ENCODE results near the gene DCC. TPM values are rescaled to one million over a fixed set of nuclear protein-coding genes. Genes with fewer than 3 reads are reported as not detected.
"Not testable (repeated sequence)": the region's sequence is repeated elsewhere in the genome, so short reads cannot be mapped to it uniquely, and the experiment has no call there.

DCC gene
- total RNA-seq, 6 experiments from 2014 or later, result not detected

DNA sequence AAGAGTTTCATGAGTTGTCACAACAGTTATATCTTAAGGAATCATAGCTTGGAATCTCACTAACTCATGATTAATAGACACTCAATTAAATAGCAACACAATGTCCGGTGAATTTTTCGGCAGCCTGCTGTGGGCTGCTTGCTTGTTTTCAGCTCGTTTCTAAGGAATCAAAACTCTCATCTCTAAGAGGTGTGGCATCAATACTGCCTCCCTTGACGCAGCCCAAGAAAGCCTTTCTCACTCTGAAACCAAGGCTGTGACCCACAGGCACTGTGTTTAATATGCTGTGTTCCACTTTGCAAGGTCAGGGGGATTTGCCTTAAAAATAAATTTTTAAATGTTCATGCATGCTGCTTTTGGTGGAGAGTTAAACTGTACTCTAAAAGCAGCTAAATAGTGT is 5.4 kb downstream of the DCC start:
- TF ChIP-seq, protein P1, sequence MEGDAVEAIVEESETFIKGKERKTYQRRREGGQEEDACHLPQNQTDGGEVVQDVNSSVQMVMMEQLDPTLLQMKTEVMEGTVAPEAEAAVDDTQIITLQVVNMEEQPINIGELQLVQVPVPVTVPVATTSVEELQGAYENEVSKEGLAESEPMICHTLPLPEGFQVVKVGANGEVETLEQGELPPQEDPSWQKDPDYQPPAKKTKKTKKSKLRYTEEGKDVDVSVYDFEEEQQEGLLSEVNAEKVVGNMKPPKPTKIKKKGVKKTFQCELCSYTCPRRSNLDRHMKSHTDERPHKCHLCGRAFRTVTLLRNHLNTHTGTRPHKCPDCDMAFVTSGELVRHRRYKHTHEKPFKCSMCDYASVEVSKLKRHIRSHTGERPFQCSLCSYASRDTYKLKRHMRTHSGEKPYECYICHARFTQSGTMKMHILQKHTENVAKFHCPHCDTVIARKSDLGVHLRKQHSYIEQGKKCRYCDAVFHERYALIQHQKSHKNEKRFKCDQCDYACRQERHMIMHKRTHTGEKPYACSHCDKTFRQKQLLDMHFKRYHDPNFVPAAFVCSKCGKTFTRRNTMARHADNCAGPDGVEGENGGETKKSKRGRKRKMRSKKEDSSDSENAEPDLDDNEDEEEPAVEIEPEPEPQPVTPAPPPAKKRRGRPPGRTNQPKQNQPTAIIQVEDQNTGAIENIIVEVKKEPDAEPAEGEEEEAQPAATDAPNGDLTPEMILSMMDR (IDR thresholded peaks at IDR 0.05), result no peak
- no peaks in the 10 kb centered on the region; the same call in 1 of the 2 replicates for H3K36me3 Mint-ChIP-seq (ENCODE audit: low read depth)
- no peaks in the 10 kb centered on the region for H3K4me1 Mint-ChIP-seq (ENCODE audit: low read depth)
- H3K27ac Mint-ChIP-seq, result no peak overlapping the region
- peaks cover 2% of the 10 kb centered on the region; the same call in 1 of the 2 replicates for H3K27me3 Mint-ChIP-seq (ENCODE audit: insufficient read depth)
- H3K4me3 Mint-ChIP-seq, result no peak overlapping the region
- peaks cover 38% of the 10 kb centered on the region for H3K9me3 Mint-ChIP-seq
- no peak for DNase-seq

DNA sequence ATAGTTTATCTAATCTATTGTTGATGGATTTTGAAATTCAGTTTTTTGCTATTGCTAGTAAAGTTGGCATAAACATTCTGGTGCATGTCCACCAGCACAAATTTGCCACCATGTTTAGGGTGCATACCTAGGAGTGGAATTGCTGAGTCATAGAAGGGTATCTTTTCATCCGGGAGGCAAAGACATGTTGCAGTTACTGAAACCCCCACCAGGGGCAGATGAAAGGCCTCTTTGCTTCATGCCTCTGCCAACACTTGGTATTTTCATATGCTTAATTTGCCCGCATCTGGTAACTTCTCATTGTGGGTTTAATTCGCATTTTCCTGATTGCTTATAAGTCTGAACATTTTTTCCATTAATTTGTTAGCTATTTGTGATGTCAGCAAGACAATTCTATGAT is 8.2 kb downstream of the DCC start:
- DNase-seq, result no peak
- no peak overlapping the region for H3K27ac Mint-ChIP-seq
- H3K27me3 Mint-ChIP-seq (ENCODE audit: insufficient read depth), result no peaks in the 10 kb centered on the region
- no peaks in the 10 kb centered on the region for H3K4me1 Mint-ChIP-seq (ENCODE audit: low read depth)
- H3K36me3 Mint-ChIP-seq (ENCODE audit: low read depth), result no peaks in the 10 kb centered on the region
- TF ChIP-seq, protein P1 (IDR thresholded peaks at IDR 0.05), result peak; percentile 50
- no peak overlapping the region for H3K4me3 Mint-ChIP-seq
- H3K9me3 Mint-ChIP-seq, result peaks cover 29% of the 10 kb centered on the region

DNA sequence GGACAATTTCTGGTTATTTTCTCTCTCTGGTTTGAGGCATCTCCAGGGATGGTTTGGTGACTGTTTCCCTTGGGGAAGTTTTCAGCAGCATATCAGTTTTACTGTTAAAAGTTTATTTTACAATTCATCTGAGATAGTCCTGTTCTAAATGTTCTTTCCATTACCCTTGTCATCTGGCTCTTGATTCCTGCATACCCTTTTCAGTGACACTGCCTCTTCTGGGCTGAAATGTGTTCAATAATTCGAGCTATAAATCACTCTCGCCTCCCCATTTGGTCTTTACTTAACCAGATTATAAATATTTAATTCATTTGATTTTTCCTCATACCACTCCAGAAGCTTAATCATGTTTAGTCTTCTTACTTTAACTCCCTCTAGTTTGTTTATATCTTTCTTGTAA is 9.5 kb downstream of the DCC start:
- Mint-ChIP-seq H3K27me3 (ENCODE audit: insufficient read depth) (no peaks in the 10 kb centered on the region), H3K36me3 (ENCODE audit: low read depth) (no peaks in the 10 kb centered on the region), H3K27ac (no peak overlapping the region), H3K4me1 (ENCODE audit: low read depth) (no peaks in the 10 kb centered on the region), H3K4me3 (no peak overlapping the region), H3K9me3 (peaks cover 29% of the 10 kb centered on the region)
- no peak for DNase-seq
- TF ChIP-seq, protein P1 (IDR thresholded peaks at IDR 0.05), result no peak

DNA sequence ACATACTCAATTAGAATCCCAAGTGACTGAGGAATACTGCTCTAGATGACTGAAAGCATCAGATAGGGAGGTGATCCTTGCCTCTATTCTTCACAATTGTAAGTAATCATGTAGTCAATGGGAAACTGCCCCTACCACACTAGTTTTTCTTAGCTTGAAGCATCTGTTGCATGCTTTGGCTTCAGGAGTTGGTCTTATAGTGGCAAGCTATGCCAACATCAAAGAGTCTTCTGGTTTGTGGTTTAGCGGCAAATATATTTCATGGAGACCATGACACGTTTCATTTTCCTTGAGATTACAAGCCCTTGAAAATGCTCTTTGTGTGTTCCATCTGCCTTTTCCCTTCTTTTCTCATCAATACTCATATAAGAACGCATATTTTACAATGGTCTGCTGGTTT is 12.9 kb downstream of the DCC start:
- no peak for DNase-seq
- H3K27me3 Mint-ChIP-seq (ENCODE audit: insufficient read depth), result no peaks in the 10 kb centered on the region
- H3K27ac Mint-ChIP-seq, result no peak overlapping the region

DNA sequence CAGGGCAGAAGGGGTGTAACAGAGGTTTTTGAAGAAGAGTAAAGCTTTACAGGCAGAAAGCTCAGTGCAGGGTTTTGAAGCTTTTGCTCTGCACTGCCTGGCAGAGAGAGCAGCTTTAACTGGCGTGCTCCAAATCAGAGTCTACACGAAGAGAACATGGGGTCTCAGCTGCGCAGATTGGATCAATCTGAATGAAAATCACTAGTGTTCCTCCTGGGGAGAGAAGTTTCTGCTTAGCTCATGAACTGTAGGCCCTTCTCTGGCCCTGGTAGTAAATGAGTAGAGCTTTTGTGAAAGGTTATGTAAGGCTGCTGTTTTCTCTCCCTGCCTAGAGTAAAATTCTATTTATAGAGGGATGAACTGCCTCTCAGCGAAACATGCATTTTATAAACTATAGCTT is 13.6 kb downstream of the DCC start:
- H3K9me3 Mint-ChIP-seq, result peaks cover 38% of the 10 kb centered on the region
- TF ChIP-seq, protein P1 (IDR thresholded peaks at IDR 0.05), result no peak
- no peaks in the 10 kb centered on the region for H3K36me3 Mint-ChIP-seq (ENCODE audit: low read depth)
- no peak for DNase-seq
- H3K27ac Mint-ChIP-seq, result no peak overlapping the region
- no peaks in the 10 kb centered on the region for H3K27me3 Mint-ChIP-seq (ENCODE audit: insufficient read depth)
- no peaks in the 10 kb centered on the region for H3K4me1 Mint-ChIP-seq (ENCODE audit: low read depth)
- no peak overlapping the region for H3K4me3 Mint-ChIP-seq

More for the DNA sequence above, 12.9 kb downstream of the DCC start:
- H3K36me3 Mint-ChIP-seq (ENCODE audit: low read depth), result no peaks in the 10 kb centered on the region
- H3K9me3 Mint-ChIP-seq, result peaks cover 31% of the 10 kb centered on the region
- H3K4me3 Mint-ChIP-seq, result no peak overlapping the region
- TF ChIP-seq, protein P1 (IDR thresholded peaks at IDR 0.05), result no peak
- H3K4me1 Mint-ChIP-seq (ENCODE audit: low read depth), result no peaks in the 10 kb centered on the region

DNA sequence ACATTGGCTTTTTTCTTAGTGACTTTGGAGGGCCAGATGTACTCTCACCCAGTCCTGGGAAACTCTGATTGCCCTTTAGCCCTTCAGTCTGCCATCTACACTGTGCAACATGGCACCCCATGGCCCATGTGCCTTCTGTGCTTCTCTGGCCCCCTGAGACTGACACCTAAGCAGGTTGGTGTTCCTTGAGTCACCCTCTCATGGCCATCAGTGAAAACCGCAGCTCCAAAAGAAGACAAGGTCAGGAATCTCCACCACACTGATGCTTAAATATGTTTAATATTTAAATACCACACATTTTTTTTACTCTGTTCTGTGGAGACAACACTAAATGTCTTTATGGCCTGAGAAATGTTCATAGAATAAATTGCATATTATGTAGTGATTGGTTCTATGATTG is 23.9 kb downstream of the DCC start:
- Mint-ChIP-seq H3K9me3 (peaks cover 41% of the 10 kb centered on the region), H3K4me1 (ENCODE audit: low read depth) (no peaks in the 10 kb centered on the region), H3K4me3 (no peak overlapping the region), H3K36me3 (ENCODE audit: low read depth) (peaks cover 3% of the 10 kb centered on the region; the same call in 1 of the 2 replicates), H3K27ac (no peak overlapping the region), H3K27me3 (ENCODE audit: insufficient read depth) (no peaks in the 10 kb centered on the region)
- TF ChIP-seq, protein P1 (IDR thresholded peaks at IDR 0.05), result no peak
- DNase-seq, result no peak

DNA sequence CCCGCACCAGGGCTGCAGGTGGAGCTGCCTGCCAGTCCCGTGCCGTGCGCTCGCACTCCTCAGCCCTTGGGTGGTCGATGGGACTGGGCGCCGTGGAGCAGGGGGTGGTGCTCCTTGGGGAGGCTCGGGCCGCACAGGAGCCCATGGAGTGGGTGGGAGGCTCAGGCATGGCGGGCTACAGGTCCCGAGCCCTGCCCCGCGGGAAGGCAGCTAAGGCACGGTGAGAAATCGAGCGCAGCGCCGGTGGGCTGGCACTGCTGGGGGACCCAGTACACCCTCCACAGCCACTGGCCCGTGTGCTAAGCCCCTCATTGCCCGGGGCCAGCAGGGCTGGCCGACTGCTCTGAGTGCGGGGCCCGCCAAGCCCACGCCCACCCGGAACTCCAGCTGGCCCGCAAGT is 26.9 kb downstream of the DCC start:
- DNase-seq; H3K4me3 Mint-ChIP-seq; H3K27me3 Mint-ChIP-seq (ENCODE audit: insufficient read depth); H3K36me3 Mint-ChIP-seq (ENCODE audit: low read depth); H3K4me1 Mint-ChIP-seq (ENCODE audit: low read depth); H3K27ac Mint-ChIP-seq: not testable (repeated sequence)
- H3K9me3 Mint-ChIP-seq, result peaks cover 40% of the 10 kb centered on the region

Data from HFFc6 (cell line).